Stimulated activated CD4-positive, alpha-beta T cell treated with anti-CD3 and anti-CD28 coated beads, Interleukin-15, amount 100 ng/mL, for 1 hour (primary cell): ENCODE measurements around the gene CDK11A.
"Not testable (repeated sequence)": the region's sequence is repeated elsewhere in the genome, so short reads cannot be mapped to it uniquely, and the experiment has no call there.

Experiments
- DNase-seq, 2 donors: peaks; one replicate each; pipeline ENCODE4 v3.0.0-alpha.2; 2020; ENCODE audit warnings: low read depth in 1 of 2, low spot score in 1 of 2

Gene CDK11A

GRCh38 chr1:1684031-1684681 lies 40.0 kb downstream of the CDK11A start:
- DNase-seq, result no peak

- DNase-seq, result no peak
Measured at GRCh38 chr1:1683104-1683905, 40.9 kb downstream of the CDK11A start.

DNA sequence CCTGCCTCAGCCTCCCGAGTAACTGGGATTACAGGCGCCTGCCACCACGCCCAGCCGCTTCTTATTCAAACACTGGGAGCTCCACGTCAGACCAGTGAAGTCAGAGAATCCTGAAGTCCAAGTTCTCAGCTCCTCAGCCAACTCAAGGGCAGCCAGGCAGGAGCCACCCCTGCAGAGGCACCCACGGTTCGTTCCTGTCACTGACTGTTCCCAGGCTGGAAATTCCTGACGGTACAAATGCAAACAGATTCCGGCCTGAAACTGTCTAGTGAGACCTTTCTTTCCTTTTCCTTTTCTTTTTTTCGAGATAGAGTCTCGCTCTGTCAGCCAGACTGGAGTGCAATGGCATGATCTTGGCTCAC lies 43.3 kb downstream of the CDK11A start:
- DNase-seq, result no peak

DNA sequence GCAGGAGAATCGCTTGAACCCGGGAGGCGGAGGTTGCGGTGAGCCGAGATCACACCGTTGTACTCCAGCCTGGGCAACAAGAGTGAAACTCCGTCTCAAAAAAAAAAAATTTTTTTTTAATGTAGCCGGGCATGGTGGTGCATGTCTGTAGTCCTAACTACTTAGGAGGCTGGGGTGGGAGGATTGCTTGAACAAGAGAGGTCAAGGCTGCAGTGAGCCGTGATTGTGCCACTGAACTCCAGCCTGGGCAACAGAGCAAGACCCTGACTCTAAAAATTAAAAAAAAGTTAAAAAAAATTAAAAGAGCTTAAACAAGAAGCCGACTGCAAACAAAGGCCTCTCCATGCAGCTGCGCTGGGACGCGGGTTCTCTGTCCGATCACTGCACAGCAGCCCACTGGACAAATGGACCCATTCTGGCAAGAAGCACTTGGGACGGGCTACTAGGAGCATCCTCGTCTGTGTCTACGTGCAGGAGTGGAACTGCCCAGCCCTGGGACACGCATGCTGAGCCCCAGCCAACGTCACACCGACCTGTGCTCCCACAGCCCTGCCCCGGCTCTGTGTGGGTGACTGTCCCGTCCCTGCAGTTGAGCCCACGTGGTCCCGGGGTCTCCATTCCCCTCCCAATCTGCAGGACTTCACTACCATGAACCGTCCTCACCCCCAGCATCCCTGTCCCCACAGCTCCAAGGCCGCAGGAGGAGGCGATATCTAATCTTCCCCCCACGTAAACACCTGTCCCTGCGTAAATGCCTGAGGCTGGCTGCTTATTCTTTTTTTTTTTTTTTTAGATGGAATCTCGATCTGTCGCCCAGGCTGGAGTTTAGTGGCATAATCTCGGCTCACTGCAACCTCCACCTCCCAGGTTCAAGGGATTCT lies 43.9 kb downstream of the CDK11A start:
- no peak for DNase-seq

- peak in 1 of 2 donors; percentile 44 for DNase-seq
Measured at GRCh38 chr1:1678581-1679380, 45.4 kb downstream of the CDK11A start.

DNA sequence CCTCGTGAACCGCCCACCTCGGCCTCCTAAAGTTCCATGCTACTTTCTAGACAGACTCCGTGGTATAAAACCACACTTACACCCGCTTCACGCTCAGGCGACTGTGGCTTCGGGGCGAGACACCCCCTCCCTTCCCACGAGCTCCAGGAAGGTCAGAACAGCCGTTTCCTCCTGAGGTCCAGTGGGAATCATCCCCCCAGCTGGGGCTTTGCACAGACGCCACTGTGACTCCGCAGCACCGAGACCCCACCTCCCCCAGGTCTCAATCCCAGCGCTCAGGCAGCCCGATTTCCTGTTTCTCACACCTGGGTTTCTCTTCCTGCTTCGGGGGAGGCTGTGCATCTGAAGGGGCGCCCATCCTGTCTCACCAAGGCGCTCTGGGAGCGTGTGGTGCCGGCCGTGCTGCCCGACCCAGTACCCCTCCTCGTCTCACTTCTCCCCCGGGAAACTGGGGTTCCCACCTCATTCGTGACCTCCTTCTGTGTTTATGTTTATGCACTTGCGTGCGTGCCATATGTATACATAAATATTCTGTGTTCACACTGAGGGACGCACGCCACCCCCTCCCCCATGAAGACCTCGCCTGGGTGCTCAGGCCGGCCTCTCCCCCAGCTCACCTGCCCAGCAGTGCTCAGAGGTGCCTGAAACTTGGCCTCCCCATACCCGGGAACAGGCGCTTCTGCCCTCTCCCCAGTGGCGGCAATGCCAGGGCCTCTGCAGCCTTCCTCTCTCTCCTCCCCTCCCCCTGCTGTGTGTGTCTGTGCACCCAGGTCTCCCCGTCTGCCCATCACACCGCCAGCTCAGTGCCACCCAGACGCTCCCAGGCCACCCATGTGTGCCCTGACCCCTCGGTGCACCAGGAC lies 46.2 kb downstream of the CDK11A start:
- peak in 1 of 2 donors; percentile 28 for DNase-seq

DNA sequence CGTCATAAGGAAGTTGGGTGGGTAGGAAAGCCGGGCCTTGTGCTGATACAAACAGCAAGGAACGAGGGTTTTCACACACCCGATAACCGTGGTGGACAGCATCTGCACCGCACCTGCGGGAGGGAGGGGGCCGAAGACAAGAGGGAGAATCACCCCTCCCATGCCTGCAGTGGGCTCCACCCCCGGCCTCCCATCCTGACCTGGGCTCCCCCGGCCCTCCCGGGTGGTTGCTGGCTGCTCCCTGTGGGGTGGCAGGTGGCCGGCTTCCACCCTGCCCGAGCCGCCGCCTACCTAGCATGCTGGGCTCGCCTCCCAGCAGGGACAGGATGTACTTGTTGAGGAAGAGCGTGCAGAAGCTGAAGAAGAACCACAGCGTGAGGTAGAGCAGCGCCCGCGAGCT lies 48.1 kb downstream of the CDK11A start:
- DNase-seq, result not testable (repeated sequence)

GRCh38 chr1:1675218-1675617 lies 48.9 kb downstream of the CDK11A start:
- DNase-seq, result not testable (repeated sequence)

- DNase-seq, result not testable (repeated sequence)
Measured at GRCh38 chr1:1674806-1675205, 49.4 kb downstream of the CDK11A start.

GRCh38 chr1:1672181-1672965 lies 51.8 kb downstream of the CDK11A start:
- DNase-seq, result no peak

GRCh38 chr1:1671365-1672119 lies 52.6 kb downstream of the CDK11A start:
- DNase-seq, result no peak

DNA sequence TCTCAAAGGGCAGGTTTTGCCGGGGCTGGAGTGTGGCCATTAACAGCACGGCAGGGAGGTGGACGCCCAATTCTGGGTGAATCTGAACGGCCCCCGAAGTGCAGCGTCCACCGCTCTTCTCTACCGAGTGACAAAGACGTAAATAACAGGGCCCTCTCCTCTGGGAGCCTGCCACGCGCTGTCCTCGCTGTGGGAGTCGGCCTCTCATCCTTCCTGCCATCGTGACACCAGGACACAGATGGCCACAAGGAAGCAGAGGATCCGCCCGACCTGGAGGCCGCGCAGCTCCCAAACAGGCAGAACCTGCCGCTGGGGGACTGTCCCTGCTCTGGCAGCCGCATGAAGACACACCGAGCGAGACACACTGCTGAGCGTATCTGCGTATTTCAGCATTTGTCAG lies 53.3 kb downstream of the CDK11A start:
- no peak for DNase-seq

- no peak for DNase-seq
Measured at GRCh38 chr1:1669468-1670440, 54.4 kb downstream of the CDK11A start.

DNA sequence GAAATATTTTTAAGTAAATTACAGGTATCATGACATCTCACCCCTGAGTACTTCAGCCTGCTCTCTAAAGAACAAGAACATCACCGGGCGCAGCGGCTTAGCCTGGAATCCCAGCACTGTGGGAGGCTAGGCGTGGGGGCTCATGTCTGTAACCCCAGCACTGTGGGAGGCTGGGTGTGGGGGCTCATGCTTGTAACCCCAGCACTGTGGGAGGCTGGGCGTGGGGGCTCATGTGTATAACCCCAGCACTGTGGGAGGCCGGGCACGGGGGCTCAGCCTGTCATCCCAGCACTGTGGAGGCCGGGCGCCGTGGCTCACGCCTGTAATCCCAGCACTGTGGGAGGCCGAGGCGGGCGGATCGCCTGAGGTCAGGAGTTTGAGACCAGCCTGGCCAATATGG lies 57.6 kb downstream of the CDK11A start:
- no peak for DNase-seq

- no peak for DNase-seq
Measured at GRCh38 chr1:1665815-1666251, 58.3 kb downstream of the CDK11A start.

DNA sequence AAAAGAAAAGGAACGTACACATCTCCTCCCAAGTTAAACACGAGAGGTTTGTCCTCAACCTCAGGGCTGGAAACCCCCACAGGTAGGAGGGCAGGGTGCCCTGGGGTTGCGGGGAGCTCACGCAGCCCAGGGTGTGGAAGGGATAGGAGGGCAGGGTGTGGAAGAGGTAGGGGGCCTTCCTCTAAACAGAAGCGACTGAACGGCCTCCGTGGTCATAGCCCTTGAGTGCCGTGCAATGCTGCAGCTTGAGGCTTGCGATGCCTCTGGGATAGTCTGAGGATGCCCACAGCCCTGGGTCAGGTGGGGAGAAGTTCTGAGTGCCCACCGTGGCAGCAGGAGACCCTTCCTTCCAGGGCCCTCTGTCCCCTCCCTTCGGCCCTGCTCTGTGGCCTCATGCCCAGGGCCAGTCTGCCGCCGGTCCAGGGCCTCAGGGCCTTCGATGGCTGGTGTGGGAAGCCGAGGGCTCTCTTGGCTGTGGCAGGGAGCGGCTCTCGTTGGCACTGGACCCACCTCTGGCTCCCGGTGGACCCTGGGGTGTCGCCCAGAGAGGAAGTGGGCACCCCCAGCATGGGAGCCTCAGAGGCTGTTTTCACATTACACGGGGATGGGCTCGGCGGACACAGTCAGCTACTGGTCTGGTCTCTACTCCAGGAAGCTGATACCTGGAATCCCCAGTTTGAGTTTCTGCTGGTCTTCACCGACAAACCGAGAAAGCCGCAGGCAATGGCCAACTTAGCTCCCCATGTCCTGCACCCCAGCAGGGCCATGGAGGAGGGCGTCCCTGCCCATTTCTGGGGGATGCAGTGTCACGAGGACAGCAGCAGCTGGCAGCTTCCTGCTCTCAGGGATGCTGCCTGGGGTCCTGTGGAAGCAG lies 59.0 kb downstream of the CDK11A start:
- no peak for DNase-seq
